Endothelial cell of umbilical vein (primary cell): ENCODE data around the gene CMTM2. TPM values are rescaled to one million over a fixed set of nuclear protein-coding genes. Genes with fewer than 3 reads are reported as not detected.

Source experiments
- BruUV-seq: library from RNA; stranded (reverse); fragments of 400-500 nt; replicated peaks from 2 replicates; lab custom pipeline; 2021; lab: Mats Ljungman, UMichigan
- CTCF ChIA-PET: fragments of 300-600, 350-600 bp; sonication (Branson Sonifier 250); formaldehyde crosslinking; loops from one replicate; lab custom pipeline; 2021; ENCODE audit warnings: antibody characterized with exemption, inconsistent platforms; lab: Charles Lee
- POLR2A ChIA-PET: fragments of 300-600, 350-600 bp; sonication (Branson Sonifier 250); formaldehyde crosslinking; loops from one replicate; lab custom pipeline; 2021; ENCODE audit warnings: antibody characterized with exemption, inconsistent platforms; lab: Charles Lee
- DNase-seq: peaks from one replicate; pipeline ENCODE4 v3.0.0-alpha.2; 2011; ENCODE audit warnings: low read depth, low spot score
- FAIRE-seq: peaks from 2 replicates; lab custom pipeline; 2011; peaks lifted over from hg19 to GRCh38; lab: Jason Lieb, UNC
- H2AFZ ChIP-seq: 2 replicates; pipeline ENCODE4 v1.6.0; 2012; ENCODE audit warnings: low read depth, low read length, control low read depth, inconsistent platforms
- H3K27ac ChIP-seq: 2 replicates; pipeline ENCODE4 v1.5.1; 2011; ENCODE audit warnings: low read depth, mild to moderate bottlenecking, control low read depth, low read length, moderate library complexity; ENCODE audit not compliant: insufficient read depth
- H3K27me3 ChIP-seq, 2 experiments: 2 replicates each; pipeline versions ENCODE4 v1.6.0 to v1.6.1; 2011; ENCODE audit warnings: low read length in 2 of 2, mixed read lengths in 1 of 2; ENCODE audit not compliant: control insufficient read depth in 2 of 2, insufficient read depth in 2 of 2
- H3K36me3 ChIP-seq, 2 experiments: 2 replicates in 1 of 2; 3 replicates in 1 of 2; pipeline ENCODE4 v1.5.1; 2011; ENCODE audit warnings: low read length in 2 of 2, mild to moderate bottlenecking in 1 of 2, moderate library complexity in 1 of 2; ENCODE audit not compliant: control insufficient read depth in 2 of 2, insufficient read depth in 2 of 2; ENCODE audit errors: extremely low read depth in 1 of 2
- H3K4me1 ChIP-seq: 3 replicates; pipeline ENCODE4 v1.5.1; 2011; ENCODE audit warnings: mild to moderate bottlenecking, low read length; ENCODE audit not compliant: control insufficient read depth, insufficient read depth; ENCODE audit errors: extremely low read depth
- H3K4me2 ChIP-seq: 2 replicates; pipeline ENCODE4 v1.6.1; 2011; ENCODE audit warnings: low read length, control low read depth, mixed read lengths; ENCODE audit not compliant: insufficient read depth
- H3K4me3 ChIP-seq, 3 experiments: fragments of 200-600 bp in 1 of 3; sonication (generic), shearing (Covaris generic) in 1 of 3; replicated peaks in 1 of 3; 2 replicates each; pipeline ENCODE4 v1.5.1; 2011 to 2016; ENCODE audit warnings: control low read depth in 3 of 3, low read length in 3 of 3, mild to moderate bottlenecking in 2 of 3, inconsistent platforms in 1 of 3, low read depth in 1 of 3, moderate library complexity in 1 of 3; ENCODE audit not compliant: insufficient read depth in 1 of 3
- H3K79me2 ChIP-seq: 2 replicates; pipeline ENCODE4 v1.6.0; 2012; ENCODE audit warnings: low read length, inconsistent platforms; ENCODE audit not compliant: control insufficient read depth, insufficient read depth
- H3K9ac ChIP-seq: replicated peaks from 2 replicates; pipeline ENCODE3; 2011; ENCODE audit warnings: low read length, control low read depth; ENCODE audit not compliant: insufficient read depth; ENCODE audit errors: extremely low read depth
- H3K9me1 ChIP-seq: replicated peaks from 3 replicates; pipeline ENCODE4 v1.6.0; 2011; ENCODE audit warnings: mild to moderate bottlenecking, low read length; ENCODE audit not compliant: control insufficient read depth, insufficient read depth; ENCODE audit errors: extremely low read depth
- H3K9me3 ChIP-seq: replicated peaks from 2 replicates; pipeline ENCODE4 v1.5.1; 2012; ENCODE audit warnings: low read length, inconsistent platforms; ENCODE audit not compliant: control insufficient read depth, insufficient read depth
- H4K20me1 ChIP-seq: replicated peaks from 2 replicates; pipeline ENCODE3; 2011; ENCODE audit warnings: mild to moderate bottlenecking, low read length; ENCODE audit not compliant: control insufficient read depth, insufficient read depth; ENCODE audit errors: extremely low read depth
- EZH2 ChIP-seq: IDR thresholded peaks from 2 replicates; pipeline ENCODE4 v1.6.1; 2012; ENCODE audit warnings: borderline replicate concordance, low read depth, mild to moderate bottlenecking, moderate library complexity, low read length, inconsistent platforms; ENCODE audit not compliant: severe bottlenecking
- FOS ChIP-seq: IDR thresholded peaks from 2 replicates; pipeline ENCODE4 v1.6.1; 2011; ENCODE audit warnings: mild to moderate bottlenecking, low read length, moderate library complexity, borderline replicate concordance; ENCODE audit not compliant: insufficient read depth
- GATA2 ChIP-seq: IDR thresholded peaks from 2 replicates; pipeline ENCODE4 v1.7.0; 2011; ENCODE audit warnings: low read depth, mild to moderate bottlenecking, moderate library complexity, mixed read lengths, low read length; ENCODE audit not compliant: insufficient read length, insufficient read depth
- JUN ChIP-seq: IDR thresholded peaks from 2 replicates; pipeline ENCODE4 v1.6.1; 2011; ENCODE audit warnings: borderline replicate concordance, low read depth; ENCODE audit not compliant: insufficient read length, insufficient read depth
- MYC ChIP-seq: IDR thresholded peaks from one replicate; pipeline ENCODE4 v1.6.1; 2011; ENCODE audit warnings: mild to moderate bottlenecking, low read depth, low read length
- POLR2A ChIP-seq: IDR thresholded peaks from 2 replicates; pipeline ENCODE4 v1.6.1; 2012; ENCODE audit warnings: low read depth, mild to moderate bottlenecking, control low read depth, low read length
- POLR2AphosphoS5 ChIP-seq: IDR thresholded peaks from 2 replicates; pipeline ENCODE4 v1.6.1; 2012; ENCODE audit warnings: low read depth, mild to moderate bottlenecking, control low read depth, low read length, moderate library complexity; ENCODE audit not compliant: insufficient read depth
- dilution Hi-C: fragments of 300-500 bp; cut with MboI; formaldehyde crosslinking; loops from one replicate; pipeline ENCODE4 v1.15.0; 2019; ENCODE audit warnings: low sequenced_read_pairs; ENCODE audit not compliant: extremely low pct_ligation_motif_present
- intact Hi-C: fragments of 100-400 bp; cut with micrococcal nuclease; formaldehyde crosslinking; loops from one replicate; pipeline ENCODE4 v1.10.0; 2022
- polyA plus RNA-seq, 4 experiments: library from polyadenylated mRNA; depleted of rRNA in 3 of 4; stranded (reverse) in 3 of 4; unstranded in 1 of 4; fragments of >200 nt; gene quantifications; 2 replicates each; pipeline versions ENCODE4 v1.2.1 to v1.2.3, GENCODE V29; 2011 to 2012; ENCODE audit warnings: missing spikeins in 1 of 4
- total RNA-seq: library from RNA; stranded (reverse); gene quantifications from 2 replicates; pipeline ENCODE4 v1.2.3, GENCODE V29; 2021
- TF ChIP-seq, protein P1 (sequence below), 2 donors: IDR thresholded peaks; 1 replicate in 1 of 2; 2 replicates in 1 of 2; pipeline ENCODE4 v1.5.1; 2011; ENCODE audit warnings: low read length in 2 of 2, mild to moderate bottlenecking in 2 of 2, moderate library complexity in 2 of 2, control low read depth in 1 of 2, inconsistent platforms in 1 of 2, low read depth in 1 of 2; ENCODE audit not compliant: insufficient read depth in 1 of 2; ENCODE audit errors: extremely low read depth in 1 of 2
- TF ChIP-seq, protein P2 (sequence below): IDR thresholded peaks from 2 replicates; pipeline ENCODE4 v1.6.1; 2011; ENCODE audit not compliant: insufficient read depth, insufficient read length

The CMTM2 gene
- total and polyA plus RNA-seq, 2 donors (not counting 3 experiments of a cell fraction or from before 2014, with no cell fraction given) = not detected

DNA sequence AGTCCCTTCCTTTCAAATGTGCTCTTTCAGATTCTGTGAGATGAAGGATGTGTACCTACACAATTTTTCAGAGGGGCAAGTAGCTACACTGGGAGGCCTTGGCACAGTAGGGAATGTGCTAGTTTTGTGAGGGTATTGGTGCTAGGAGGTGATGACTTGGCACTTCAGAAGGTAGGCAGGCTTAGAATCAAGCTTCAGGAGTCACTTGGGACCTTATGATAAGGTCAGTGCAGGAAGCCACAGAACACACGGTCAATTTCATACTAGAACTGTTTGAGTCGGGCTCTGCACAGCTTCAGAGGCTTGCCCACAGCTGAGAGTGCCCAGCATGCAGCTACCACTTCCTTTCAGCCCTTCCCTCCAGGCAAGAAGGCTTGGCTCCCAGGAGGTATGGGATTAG, 6.9 kb upstream of the CMTM2 start:
- no peaks in the 10 kb centered on the region for H3K27me3 ChIP-seq
- H3K27ac ChIP-seq = no peak overlapping the region
- no peak overlapping the region for H3K4me2 ChIP-seq
- ChIA-PET POLR2A (no interaction called here), CTCF (interaction anchor here (1.2 to 1.8 kb wide), 2 partner anchors 9 to 36 kb away, joined by 5 read pairs; no protein-coding TSS in a partner anchor)
- H3K9me3 ChIP-seq = no peaks in the 10 kb centered on the region
- H3K4me1 ChIP-seq = peaks cover 27% of the 10 kb centered on the region
- H3K79me2 ChIP-seq = no peaks in the 10 kb centered on the region
- H3K9me1 ChIP-seq = no peaks in the 10 kb centered on the region
- H4K20me1 ChIP-seq = no peaks in the 10 kb centered on the region
- dilution Hi-C loops = no loop called here
- intact Hi-C loops = no loop called here
- BruUV-seq = no TSS peak
- no peak for DNase-seq
- TF ChIP-seq, protein P1, sequence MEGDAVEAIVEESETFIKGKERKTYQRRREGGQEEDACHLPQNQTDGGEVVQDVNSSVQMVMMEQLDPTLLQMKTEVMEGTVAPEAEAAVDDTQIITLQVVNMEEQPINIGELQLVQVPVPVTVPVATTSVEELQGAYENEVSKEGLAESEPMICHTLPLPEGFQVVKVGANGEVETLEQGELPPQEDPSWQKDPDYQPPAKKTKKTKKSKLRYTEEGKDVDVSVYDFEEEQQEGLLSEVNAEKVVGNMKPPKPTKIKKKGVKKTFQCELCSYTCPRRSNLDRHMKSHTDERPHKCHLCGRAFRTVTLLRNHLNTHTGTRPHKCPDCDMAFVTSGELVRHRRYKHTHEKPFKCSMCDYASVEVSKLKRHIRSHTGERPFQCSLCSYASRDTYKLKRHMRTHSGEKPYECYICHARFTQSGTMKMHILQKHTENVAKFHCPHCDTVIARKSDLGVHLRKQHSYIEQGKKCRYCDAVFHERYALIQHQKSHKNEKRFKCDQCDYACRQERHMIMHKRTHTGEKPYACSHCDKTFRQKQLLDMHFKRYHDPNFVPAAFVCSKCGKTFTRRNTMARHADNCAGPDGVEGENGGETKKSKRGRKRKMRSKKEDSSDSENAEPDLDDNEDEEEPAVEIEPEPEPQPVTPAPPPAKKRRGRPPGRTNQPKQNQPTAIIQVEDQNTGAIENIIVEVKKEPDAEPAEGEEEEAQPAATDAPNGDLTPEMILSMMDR (IDR thresholded peaks at IDR 0.05; ENCODE audit: extremely low read depth in 1 of 2, insufficient read depth in 1 of 2, low read depth in 1 of 2, low read length in 2 of 2) = no peak
- TF ChIP-seq GATA2 = no peak
- no peak for TF ChIP-seq POLR2A
- no peak for TF ChIP-seq FOS
- TF ChIP-seq EZH2 = no peak
- TF ChIP-seq, protein P2, sequence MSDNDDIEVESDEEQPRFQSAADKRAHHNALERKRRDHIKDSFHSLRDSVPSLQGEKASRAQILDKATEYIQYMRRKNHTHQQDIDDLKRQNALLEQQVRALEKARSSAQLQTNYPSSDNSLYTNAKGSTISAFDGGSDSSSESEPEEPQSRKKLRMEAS = no peak
- no peak for TF ChIP-seq POLR2AphosphoS5
- no peak for TF ChIP-seq JUN
- no peak for TF ChIP-seq MYC
- no peak overlapping the region for H3K9ac ChIP-seq
- no peak overlapping the region for H3K4me3 ChIP-seq
- FAIRE-seq = no peak
- H2AFZ ChIP-seq = no peak overlapping the region
- no peaks in the 10 kb centered on the region for H3K36me3 ChIP-seq
